CD4-positive, alpha-beta T cell treated with Interleukin-6 at 100 ng/mL for 8 hours (primary cell): ENCODE measurements around the gene SFMBT1.

Source experiments
- DNase-seq: peaks from one replicate; pipeline ENCODE4 v3.0.0-alpha.2; 2020; ENCODE audit warnings: mixed read lengths, low spot score

SFMBT1 gene

DNA sequence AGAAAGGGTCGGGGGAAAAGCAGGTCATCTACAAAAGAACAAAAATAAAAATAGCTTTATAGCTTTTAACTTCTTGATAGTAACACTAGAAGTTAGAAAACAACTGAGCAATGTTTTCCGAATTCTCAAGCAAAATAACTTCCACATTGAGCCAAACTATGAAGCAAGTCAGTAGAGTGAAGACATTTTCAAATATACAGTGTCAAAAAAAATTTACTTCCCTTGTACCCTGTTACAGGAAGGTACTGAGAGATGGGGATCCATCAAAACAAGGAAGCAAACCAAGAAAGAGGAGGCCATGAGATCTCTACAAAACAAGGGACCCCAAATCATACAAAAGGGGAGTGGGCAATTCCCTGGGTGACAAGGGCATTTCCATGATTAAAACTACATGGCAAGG, 121.9 kb downstream of the SFMBT1 start:
- no peak for DNase-seq

DNA sequence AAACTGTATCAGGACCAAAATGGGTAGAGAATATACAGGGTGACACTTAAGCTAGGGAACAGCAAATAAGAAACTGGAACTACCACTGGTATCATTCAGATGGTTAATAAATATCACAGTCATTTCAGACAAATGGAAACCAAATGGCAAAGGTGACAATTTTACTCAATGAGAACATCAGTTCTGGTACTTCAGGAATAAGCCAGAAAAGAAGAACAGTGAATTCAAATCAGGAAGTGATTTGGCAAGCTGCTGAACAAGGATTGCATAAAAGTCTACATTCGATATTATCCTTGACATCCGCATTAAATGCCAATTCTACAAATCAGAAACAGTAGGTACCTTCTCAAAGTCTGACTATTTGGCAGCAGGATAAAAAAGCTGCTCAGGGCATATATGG, 125.0 kb downstream of the SFMBT1 start:
- DNase-seq: no peak

DNA sequence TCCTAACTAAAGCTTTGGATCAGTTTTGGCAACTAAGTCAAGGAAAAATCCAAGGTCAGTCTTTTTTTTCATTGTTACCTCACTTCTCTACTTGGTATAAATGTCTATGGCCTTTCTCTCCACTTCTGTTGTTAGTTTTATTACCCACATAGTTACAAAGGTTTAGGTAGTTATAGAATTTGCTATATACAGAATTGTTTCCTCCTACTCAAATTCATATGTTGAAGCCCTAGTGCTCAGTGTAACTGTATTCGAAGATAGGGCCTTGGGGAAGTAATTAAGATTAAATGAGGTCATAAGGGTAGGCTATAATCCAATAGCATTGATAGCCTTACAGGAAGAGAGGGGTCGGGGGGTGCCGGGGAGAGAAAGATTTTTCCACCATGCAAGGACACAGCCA, 128.8 kb downstream of the SFMBT1 start:
- DNase-seq: no peak

DNA sequence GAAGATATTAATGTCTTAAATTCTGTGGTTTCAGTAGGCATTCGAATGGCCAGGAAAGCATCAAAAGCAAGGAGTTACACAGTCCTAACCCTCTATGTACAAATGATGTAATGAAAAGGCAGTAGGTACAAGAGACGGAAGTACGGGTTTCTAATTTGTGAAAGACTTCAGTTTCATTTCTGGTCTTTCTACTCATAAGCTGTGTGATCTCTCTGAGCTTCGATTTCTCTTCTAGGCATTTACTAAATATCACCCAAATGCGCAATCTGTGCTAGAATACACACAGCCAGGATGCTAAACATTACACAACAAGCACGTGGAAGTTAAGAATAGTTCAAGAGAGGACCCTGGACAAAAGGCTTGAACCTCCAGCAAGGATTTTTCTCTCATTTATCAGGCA, 130.6 kb downstream of the SFMBT1 start:
- no peak for DNase-seq

DNA sequence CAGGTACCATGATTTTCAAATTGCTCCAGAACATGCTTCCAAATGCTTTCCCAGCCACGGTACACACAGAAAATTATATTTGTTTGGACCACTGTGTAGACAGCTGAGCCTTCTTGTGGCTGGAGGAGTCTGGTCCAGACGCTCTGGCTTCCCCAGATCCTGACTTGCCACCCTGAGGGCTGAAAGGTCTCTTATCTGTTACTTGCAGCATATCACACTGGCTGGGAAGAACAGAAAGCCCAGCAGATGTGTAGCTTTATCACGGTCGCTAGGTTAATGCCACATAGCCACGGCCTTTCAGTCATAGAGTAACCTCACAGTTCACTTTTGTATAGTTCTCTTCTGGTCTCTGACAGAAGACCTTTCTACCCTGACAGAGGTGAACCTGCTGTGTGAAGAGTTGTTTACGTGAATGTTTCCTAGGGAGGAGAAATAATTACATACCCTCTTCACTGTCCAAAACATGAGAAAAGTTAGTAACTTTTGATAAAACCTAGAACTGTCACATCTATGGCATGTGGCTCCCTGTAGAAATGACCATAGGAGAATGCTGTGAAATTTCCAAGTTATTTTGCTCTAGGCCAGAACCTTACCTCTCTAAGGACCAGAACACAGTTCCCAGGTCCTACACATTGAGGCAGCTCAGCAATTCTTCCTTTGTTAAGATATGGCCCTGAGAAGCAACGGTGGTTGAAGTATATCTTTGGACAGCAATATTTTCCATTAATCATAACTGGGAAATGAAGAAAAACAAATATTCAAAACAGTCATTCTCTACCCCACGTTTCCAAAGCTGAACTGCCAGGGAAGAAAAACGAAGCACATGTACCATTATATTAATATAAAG, 132.8 kb downstream of the SFMBT1 start:
- no peak for DNase-seq

DNA sequence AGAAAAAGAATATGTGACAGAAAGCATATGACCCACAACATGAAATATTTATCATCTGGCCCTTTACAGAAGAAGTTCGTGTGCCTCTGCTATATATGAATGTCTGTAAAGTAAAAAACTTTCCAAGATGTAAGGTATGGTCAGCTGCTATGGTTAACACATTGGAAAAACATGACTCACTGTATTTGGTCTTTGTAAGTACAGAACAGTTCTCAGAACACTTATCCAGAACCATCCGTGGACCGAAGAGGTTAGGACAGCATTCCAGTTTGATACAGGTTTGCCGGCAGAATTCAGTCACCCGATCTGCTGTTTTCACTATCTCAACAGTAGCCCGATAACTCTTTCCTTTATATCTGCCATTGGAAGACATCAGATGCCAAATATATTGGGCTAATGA, 135.1 kb downstream of the SFMBT1 start:
- no peak for DNase-seq

DNA sequence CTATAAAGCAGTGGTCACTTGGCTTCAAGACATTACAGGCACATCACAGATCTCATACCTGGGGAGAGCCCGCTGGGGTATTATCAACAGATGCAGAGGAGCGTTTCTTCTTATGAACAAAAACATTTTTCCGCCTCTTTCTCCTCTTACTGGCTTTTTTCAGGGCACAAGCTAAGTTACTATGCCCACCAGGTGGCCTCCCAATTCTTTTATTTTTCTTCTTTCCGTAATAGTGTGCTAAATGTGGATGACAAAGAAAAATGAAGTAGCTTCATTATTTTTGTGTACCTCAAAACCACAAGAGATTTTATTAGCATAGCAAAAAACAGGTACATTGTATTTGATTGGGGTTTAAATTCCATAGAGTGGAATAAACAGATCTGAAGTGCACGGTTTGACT, 138.4 kb downstream of the SFMBT1 start:
- DNase-seq: no peak

DNA sequence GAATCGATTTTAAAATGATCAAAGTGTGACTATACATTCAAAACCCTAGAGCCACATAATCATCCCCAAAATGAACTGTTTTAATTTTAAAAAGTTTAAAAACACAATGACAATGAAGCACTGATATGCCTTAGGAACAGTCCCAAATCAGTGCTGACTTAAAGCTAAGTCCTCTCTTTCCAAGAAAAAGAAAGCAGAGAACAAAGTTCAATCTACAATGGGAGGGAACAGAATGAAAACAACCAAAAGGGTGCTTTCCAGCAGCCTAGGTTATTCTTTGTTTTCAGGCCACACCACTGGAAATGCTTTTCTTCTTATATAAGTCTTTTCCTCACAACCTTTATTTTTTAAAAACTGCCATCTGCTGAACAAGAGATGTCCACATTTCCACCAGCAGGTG, 141.3 kb downstream of the SFMBT1 start:
- DNase-seq: no peak

DNA sequence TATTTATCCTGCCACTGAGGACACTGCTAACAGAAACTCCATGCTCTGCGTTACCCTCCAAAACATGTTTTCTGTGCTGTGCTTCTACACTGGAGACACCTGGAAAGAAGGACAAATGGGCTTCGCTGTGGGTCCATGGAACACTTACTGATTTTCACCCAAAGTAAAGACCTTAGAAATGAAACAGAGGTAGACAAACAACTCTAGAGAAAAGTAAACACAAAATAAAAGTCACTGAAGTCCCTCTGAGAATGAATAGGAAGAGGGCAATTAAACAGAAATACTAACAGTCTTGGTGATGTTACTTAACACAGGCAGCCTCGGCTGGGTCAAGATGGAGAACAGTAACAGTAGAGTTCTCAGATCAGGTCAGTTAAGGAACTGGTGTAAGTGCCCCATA, 141.9 kb downstream of the SFMBT1 start:
- no peak for DNase-seq

DNA sequence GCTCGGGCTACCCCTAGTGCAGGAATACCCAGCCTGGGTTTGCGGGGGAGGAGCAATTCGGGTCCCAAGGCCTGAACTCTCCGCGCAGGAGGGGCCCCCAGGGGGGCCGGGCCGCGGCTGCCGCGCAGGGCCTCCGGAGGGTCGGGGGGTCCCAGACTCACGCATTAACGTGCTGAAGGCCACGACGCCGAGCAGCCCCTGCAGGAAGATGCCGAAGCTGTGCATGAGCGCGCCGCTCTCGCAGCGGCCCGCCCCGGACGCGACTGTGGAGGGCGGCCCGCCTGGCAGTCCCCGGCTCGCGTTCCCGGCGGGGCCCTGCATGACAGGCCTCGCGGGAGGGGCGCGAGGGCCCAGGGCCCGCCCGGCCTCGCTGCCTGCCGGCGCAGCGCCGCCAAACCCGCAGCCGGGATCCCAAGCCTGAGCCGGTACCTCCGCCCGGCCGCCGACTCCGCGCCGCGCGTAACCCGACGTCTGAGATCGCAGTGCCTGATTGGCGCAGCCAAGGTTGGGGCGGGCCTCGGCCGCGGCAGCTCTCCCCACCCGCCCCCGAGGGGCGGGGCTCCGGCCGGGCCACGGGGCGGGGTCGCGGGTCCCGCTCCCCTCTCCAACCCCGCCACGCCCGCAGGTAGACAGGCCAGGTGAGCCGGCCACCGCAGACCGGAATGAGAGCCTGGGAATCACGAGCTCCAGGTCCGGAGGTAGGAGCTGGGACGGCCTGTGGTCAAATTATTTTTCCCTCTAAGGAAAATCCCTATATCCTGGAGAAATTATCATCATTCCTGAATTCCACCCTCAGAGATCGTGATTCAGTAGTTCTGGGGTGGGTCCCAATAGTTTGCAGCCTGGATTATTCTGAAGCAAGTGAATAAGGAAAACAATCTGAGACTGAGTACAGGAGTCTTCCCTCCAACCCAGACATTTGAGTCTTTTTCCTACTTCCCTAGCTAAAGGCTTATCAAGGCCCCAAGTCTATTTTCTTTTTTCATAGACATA, 148.4 kb downstream of the SFMBT1 start, which contains the start of gene STIMATE:
TSS of gene STIMATE (minus strand) at position 419 of the 993 bp plus-strand sequence. CDS start at position 321, 98 bp downstream.
- DNase-seq: peak; percentile 84

DNA sequence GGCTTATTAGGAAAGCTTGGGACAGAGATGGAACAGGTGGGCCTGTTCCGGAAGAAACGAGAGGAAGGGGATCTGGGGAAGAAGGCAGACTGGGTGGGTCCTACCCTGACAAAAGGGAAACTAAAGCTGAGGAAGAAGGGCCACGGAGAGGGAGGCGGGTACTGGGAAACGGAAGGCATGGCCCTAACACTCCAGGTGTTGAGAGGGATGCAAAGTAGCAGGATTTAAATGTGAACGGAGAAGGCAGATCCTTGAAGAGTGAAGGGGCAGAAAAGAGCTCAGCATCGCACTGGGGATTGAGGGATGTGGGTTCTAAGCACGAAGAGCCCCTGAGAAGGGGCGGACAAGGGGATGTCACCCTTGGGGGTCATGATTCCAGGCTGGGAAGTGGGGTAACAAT, 149.3 kb downstream of the SFMBT1 start:
- DNase-seq: no peak

DNA sequence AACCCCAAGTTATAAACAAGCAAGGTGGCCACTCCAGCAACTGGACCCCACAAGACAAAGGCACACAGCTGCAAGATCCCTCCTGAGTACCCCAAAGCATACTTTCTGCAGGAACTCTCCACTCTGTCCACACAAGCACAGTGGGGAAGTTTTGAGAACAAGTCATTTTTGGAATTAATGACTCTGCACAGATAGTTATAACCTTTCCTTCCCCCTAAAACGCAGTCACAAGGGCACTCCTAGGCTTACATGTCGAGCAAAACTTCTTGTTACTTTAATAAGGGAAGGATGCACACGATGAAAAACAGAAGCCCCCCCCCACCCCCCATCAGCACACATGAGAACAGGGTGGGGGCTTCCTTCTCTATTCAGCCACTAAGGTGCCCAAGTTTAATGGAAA, 149.7 kb downstream of the SFMBT1 start:
- no peak for DNase-seq

DNA sequence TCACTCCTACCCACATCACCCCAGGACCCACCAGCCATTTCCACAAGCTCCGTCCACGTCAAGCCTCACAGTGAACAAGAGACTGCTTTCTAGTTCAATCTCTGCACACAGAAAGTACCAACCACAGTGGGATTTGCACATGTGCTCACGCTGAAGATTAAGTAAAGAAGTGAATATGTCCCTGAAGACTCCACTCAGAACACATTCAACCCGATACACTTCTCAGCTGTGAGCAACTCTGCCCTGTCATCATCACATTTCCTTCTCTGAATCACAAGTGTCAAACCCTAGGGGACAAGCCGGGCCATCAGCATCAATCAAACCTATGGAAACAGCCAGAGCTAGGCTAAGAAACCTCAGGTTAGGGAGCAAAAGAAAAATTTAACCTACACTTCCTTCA, 150.5 kb downstream of the SFMBT1 start:
- no peak for DNase-seq

DNA sequence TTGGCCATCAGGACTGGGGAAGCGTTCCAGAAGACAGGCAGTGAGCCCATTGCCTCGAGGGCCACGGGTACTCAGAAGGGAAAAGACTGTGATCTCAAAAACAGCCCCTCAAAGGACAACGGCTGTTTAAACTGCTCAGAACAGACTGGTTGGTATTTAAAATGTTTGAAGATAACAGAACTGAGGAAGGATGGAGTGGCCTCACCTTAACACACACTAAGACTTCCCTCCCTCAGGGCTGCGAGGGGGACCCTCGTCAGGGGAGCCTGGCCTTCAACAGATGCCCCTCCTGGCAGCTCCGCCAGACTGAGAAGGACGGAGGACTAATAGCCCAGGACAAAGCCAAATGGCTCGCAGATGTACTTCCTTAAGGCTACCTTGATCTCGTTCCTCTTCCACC, 151.1 kb downstream of the SFMBT1 start:
- no peak for DNase-seq

DNA sequence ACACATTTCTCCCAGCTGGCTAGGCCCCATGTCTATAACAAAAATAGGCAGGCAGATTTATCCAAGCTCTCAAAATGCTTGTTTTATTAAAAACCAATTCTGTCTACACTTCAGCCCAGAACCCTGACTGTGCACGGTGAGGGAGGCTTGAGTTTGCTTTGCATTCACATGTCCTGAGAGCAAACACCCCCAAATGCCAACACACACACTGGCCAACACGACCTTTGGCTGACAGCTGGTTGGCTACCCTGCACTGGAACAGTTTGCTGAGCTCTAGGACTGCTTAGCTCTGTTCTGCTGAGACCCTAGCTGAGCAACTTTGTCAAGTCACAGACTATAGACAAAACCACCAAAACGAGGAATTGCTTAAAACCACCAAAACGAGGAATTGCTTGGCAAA, 152.2 kb downstream of the SFMBT1 start:
- no peak for DNase-seq

DNA sequence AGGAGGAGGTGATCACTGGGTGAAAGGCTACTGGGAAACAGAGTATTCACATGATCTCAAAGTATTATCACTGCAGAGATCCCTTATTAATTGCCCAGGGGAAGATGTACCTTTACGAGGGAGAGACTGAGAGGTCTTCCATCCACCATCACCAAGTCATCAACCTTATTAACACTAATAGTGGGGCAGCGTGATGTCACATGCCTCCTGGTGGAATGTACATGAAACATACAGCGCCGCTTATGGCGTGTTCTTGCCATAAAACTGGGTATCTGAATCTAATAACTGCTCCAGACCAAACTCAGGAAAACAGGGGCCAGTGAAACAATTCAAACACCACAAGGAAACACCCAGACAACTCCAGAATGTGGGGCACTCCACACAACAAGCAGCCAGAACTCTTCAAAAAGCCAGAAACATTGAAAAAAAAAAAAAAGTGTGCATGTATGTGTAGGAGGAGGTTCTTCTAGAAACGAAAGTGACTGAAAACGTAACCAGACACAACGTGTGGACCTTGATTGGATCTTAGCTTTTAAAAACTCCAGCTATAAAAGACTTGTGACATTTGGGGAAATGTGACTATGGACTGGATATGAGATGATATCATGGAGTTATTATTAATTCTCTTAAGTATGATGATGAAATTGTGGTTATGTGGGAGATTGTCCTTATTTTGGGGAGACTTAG, 153.1 kb downstream of the SFMBT1 start:
- peak; percentile 49 for DNase-seq

DNA sequence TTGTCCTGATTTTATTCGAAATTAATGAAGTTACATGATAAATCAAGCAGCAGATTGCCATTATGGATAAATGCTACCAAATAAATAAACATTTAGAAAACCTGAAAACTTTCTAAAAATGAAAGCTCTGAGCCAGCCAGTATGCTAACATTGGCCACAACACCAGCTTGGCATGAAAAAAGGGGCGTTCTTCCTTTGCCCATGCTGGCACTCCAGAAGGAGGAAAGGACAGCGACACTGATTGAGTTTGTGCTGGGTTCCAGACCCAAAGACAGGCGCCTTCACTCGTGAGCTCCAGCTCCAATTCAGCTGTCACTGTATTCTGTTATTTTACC, 153.6 kb downstream of the SFMBT1 start:
- DNase-seq: no peak

DNA sequence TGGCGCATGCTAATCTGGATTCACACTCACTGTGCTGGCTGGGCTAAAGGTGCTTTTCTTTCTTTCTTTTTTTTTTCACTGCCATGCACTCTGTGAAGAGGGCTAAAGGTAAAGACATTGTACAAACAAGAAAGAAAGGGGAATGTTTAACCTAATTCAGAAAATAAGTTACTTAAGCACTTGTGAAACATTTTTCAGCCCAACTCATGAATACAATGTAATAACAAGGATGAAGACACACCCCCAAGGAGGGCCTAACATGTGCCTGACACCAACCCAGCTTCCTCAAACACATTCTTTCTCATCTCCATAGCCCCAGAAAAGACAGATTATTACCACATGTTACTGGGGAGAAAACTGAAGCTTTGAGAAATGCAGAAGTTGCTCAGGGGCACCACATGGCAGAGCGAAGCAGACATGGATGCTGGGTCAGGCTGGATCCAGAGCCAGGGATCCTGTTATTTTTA, 154.2 kb downstream of the SFMBT1 start:
- no peak for DNase-seq

DNA sequence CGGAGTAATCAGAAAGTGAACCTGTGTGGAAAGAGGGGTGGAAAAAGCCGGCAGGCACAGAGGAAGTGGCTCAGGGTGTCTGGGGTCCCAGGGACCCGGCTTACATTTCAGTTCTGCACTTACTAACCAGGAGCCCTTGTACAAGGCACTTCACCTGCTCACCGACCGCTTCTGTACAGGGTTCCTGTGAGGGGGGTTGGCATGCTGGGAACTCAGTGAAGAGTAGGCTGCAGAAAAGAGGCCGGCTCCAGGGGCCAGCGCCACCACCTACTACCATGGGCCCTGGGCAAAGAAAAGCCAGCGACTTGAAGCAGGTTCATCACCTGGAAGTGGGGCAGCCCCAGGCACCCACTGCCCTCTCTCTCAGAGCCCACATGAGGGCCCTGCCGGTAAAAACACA, 154.7 kb downstream of the SFMBT1 start:
- no peak for DNase-seq

DNA sequence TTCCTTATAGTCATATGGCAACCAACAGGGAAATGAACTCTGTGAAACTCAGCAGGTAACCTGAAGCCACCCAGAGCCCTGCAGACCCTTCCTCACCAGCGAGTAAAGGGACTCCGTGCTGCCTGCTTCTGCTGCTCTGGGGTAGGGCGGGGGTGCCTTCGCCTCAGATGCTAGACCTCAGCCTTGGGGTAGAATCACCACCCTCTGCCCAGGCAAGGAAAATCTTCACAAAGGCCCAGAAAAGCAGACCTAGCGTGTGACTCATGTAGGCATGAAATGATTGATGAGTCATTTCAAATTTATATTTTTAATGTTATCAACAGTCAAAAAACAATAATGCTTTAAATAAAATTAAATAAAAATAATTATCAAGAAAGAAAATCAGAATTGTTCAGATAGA, 155.1 kb downstream of the SFMBT1 start:
- no peak for DNase-seq

DNA sequence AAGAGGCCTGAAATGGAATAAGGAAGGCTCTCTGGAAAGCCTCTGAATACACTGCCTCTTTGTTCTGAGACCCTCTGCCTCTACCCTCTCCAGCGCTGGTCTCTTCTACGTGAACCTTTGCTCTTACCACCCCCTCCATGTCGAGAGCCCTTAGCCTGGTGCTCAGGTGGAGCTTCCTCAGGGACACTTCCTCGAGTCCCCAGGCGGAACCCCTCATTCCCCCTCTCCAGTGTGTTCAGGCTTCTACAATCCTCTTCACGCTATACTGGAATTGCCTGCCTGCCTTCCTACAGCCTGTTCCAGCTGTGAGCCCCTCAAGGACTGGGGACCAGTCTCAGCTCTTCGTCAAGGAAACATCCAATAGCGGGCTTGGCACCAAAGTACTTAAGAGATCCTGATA, 156.0 kb downstream of the SFMBT1 start:
- DNase-seq: no peak

DNA sequence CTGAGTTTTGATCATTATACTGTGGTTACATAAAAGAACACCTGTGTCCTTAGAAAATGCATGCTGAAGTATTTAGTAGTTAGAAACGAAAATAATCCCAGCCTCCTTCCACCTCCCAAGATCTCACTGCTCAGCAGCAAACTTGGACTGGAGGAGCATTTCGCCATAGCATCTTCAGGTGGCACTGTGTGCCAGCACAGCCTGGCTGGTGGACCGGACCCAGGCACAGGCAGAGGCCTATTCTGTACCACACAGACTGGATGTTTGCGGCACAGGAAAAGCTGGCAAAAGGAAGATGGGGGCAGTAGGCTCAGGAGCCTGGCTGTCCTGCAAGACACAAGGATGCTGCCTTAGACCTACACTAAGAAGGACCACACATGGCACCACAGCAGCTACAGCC, 158.7 kb downstream of the SFMBT1 start:
- no peak for DNase-seq
